Measurements from ENCODE around the gene EGLN2.
"Not testable (repeated sequence)": the region's sequence is repeated elsewhere in the genome, so short reads cannot be mapped to it uniquely, and the experiment has no call there.

EGLN2 gene

GRCh38 chr19:40776932-40777644 lies 21.9 kb upstream of the EGLN2 start:
- peak; percentile 78 for DNase-seq (ENCODE audit: low read depth)

GRCh38 chr19:40777645-40777936 lies 21.4 kb upstream of the EGLN2 start:
- no peak for DNase-seq (ENCODE audit: low read depth)

- peak; percentile 100 for DNase-seq (ENCODE audit: low read depth)
These were observed 20.9 kb upstream of the EGLN2 start, which contains the start of gene RAB4B for GRCh38 chr19:40777937-40778705. TSS of gene RAB4B (plus strand) at chr19:40778247. CDS start at chr19:40778376, 129 bp downstream.

- no peak for DNase-seq (ENCODE audit: low read depth)
These were observed 20.2 kb upstream of the EGLN2 start for GRCh38 chr19:40778706-40779284.

GRCh38 chr19:40780582-40780981 lies 18.4 kb upstream of the EGLN2 start:
- DNase-seq (ENCODE audit: low read depth): no peak

GRCh38 chr19:40781140-40781539 lies 17.9 kb upstream of the EGLN2 start:
- DNase-seq (ENCODE audit: low read depth): no peak

GRCh38 chr19:40783711-40784110 lies 15.3 kb upstream of the EGLN2 start:
- no peak for DNase-seq (ENCODE audit: low read depth)

- not testable (repeated sequence) for DNase-seq (ENCODE audit: low read depth)
These were observed 14.8 kb upstream of the EGLN2 start for GRCh38 chr19:40784146-40784545.

- no peak for DNase-seq (ENCODE audit: low read depth)
These were observed 13.5 kb upstream of the EGLN2 start for GRCh38 chr19:40785526-40785925.

GRCh38 chr19:40786060-40787037 lies 12.6 kb upstream of the EGLN2 start:
- no peak for DNase-seq (ENCODE audit: low read depth)

GRCh38 chr19:40791349-40791748 lies 7.6 kb upstream of the EGLN2 start:
- DNase-seq (ENCODE audit: low read depth): no peak

GRCh38 chr19:40791996-40792395 lies 7.0 kb upstream of the EGLN2 start:
- DNase-seq (ENCODE audit: low read depth): no peak

GRCh38 chr19:40797166-40797962 lies 1.6 kb upstream of the EGLN2 start:
- no peak for DNase-seq (ENCODE audit: low read depth)

- peak; percentile 80 for DNase-seq (ENCODE audit: low read depth)
These were observed 868 bp upstream of the EGLN2 start for GRCh38 chr19:40797963-40798682.

GRCh38 chr19:40799558-40800338 lies 757 bp downstream of the EGLN2 start:
- no peak for DNase-seq (ENCODE audit: low read depth)

GRCh38 chr19:40800339-40800996 lies 1.5 kb downstream of the EGLN2 start:
- no peak for DNase-seq (ENCODE audit: low read depth)

GRCh38 chr19:40800997-40801377 lies 2.0 kb downstream of the EGLN2 start:
- no peak for DNase-seq (ENCODE audit: low read depth)

- DNase-seq (ENCODE audit: low read depth): no peak
These were observed 2.7 kb downstream of the EGLN2 start for GRCh38 chr19:40801426-40802299.

All from CMK (cell line).